HCT116 (cell line): ENCODE results near the gene SCCPDH.

Experiments
- CEBPB ChIP-seq: IDR thresholded peaks from 2 replicates; pipeline ENCODE4 v1.6.1; 2012; ENCODE audit warnings: low read depth
- TF ChIP-seq, protein P1 (sequence below), 3 experiments: fragments of 200-600 bp in 1 of 3; sonication (generic) in 1 of 3; IDR thresholded peaks in 2 of 3; conservative IDR thresholded peaks in 1 of 3; 2 replicates each; pipeline ENCODE4 v1.5.1; 2012 to 2017; ENCODE audit warnings: low read depth in 2 of 3, low read length in 2 of 3, antibody characterized with exemption in 1 of 3, borderline replicate concordance in 1 of 3, control low read depth in 1 of 3, mild to moderate bottlenecking in 1 of 3, mixed read lengths in 1 of 3, mixed run types in 1 of 3, moderate library complexity in 1 of 3; ENCODE audit not compliant: insufficient read depth in 1 of 3

DNA sequence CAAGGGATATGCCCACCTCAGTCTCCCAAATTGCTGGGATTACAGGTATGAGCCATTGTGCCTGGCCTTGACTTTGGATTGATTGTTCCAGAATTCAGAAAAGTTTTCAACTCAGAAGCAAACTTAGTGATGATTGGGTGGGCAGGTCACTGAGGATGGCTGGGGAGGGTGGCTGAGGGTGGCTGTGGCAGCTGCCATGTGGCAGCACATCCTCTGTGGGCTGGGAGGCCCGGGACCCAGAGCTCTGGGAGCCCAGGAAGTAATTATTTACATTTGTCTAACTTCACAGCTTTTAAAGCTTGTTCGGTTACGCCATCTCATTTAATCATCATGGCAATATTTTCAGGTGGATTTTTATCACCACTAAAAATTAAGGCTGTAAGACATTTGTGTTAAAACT, 76.1 kb downstream of the SCCPDH start:
- no peak for TF ChIP-seq CEBPB
- TF ChIP-seq, protein P1, sequence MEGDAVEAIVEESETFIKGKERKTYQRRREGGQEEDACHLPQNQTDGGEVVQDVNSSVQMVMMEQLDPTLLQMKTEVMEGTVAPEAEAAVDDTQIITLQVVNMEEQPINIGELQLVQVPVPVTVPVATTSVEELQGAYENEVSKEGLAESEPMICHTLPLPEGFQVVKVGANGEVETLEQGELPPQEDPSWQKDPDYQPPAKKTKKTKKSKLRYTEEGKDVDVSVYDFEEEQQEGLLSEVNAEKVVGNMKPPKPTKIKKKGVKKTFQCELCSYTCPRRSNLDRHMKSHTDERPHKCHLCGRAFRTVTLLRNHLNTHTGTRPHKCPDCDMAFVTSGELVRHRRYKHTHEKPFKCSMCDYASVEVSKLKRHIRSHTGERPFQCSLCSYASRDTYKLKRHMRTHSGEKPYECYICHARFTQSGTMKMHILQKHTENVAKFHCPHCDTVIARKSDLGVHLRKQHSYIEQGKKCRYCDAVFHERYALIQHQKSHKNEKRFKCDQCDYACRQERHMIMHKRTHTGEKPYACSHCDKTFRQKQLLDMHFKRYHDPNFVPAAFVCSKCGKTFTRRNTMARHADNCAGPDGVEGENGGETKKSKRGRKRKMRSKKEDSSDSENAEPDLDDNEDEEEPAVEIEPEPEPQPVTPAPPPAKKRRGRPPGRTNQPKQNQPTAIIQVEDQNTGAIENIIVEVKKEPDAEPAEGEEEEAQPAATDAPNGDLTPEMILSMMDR (IDR thresholded peaks at IDR 0.05 in 2 of 3, conservative IDR thresholded peaks at IDR 0.05 in 1 of 3; ENCODE audit: borderline replicate concordance in 1 of 3, insufficient read depth in 1 of 3, low read depth in 2 of 3, low read length in 2 of 3): no peak
